ENCODE measurements around the gene UNC5C.

UNC5C gene

GRCh38 chr4:95120456-95120855, 428.3 kb downstream of the UNC5C start:
- no peaks in the 10 kb centered on the region for H3K9me3 ChIP-seq
- no peak for TF ChIP-seq CTCF (IDR thresholded peaks at IDR 0.05)
- no peak overlapping the region for H3K27ac ChIP-seq
- H3K4me3 ChIP-seq (ENCODE audit: low read depth in 1 of 2, low read length in 1 of 2): no peak overlapping the region
- no peaks in the 10 kb centered on the region for H3K27me3 ChIP-seq
- H3K36me3 ChIP-seq: no peaks in the 10 kb centered on the region
- H3K4me1 ChIP-seq (ENCODE audit: control insufficient read depth in 1 of 2, insufficient read depth in 1 of 2, low read depth in 1 of 2, low read length in 1 of 2): no peaks in the 10 kb centered on the region

- TF ChIP-seq CTCF (IDR thresholded peaks at IDR 0.05): no peak
- Histone ChIP-seq H3K27me3 (no peaks in the 10 kb centered on the region), H3K4me3 (ENCODE audit: low read depth in 1 of 2, low read length in 1 of 2) (no peak overlapping the region), H3K4me1 (ENCODE audit: control insufficient read depth in 1 of 2, insufficient read depth in 1 of 2, low read depth in 1 of 2, low read length in 1 of 2) (no peaks in the 10 kb centered on the region), H3K9me3 (no peaks in the 10 kb centered on the region), H3K27ac (no peak overlapping the region), H3K36me3 (no peaks in the 10 kb centered on the region)
These were observed 430.3 kb downstream of the UNC5C start for GRCh38 chr4:95118497-95118896.

- no peak overlapping the region for H3K4me3 ChIP-seq (ENCODE audit: low read depth in 1 of 2, low read length in 1 of 2)
- H3K9me3 ChIP-seq: no peaks in the 10 kb centered on the region
- H3K36me3 ChIP-seq: no peaks in the 10 kb centered on the region
- no peak for TF ChIP-seq CTCF (IDR thresholded peaks at IDR 0.05)
- H3K27me3 ChIP-seq: no peaks in the 10 kb centered on the region
- H3K27ac ChIP-seq: no peak overlapping the region
- H3K4me1 ChIP-seq (ENCODE audit: control insufficient read depth in 1 of 2, insufficient read depth in 1 of 2, low read depth in 1 of 2, low read length in 1 of 2): no peaks in the 10 kb centered on the region
These were observed 434.3 kb downstream of the UNC5C start for GRCh38 chr4:95114521-95114920.
